HG03097 (cell line): ENCODE data around the gene LVRN.
"Not testable (repeated sequence)": the region's sequence is repeated elsewhere in the genome, so short reads cannot be mapped to it uniquely, and the experiment has no call there.

Experiments
- ATAC-seq: cut with Tn5 transposase; IDR thresholded peaks from one replicate; pipeline ENCODE4 v1.9.1; 2021; ENCODE audit not compliant: unreplicated experiment, low FRiP score

Gene LVRN

GRCh38 chr5:115962239-115962564 is at the start of gene LVRN:
TSS of gene LVRN (plus strand) at chr5:115962475. CDS start at chr5:115962618, 143 bp downstream.
- no peak for ATAC-seq

- not testable (repeated sequence) for ATAC-seq
Observed at GRCh38 chr5:115913623-115914400, 48.5 kb upstream of the LVRN start.

GRCh38 chr5:115920171-115920725 is 42.0 kb upstream of the LVRN start:
- ATAC-seq: no peak

- not testable (repeated sequence) for ATAC-seq
Observed at GRCh38 chr5:115928578-115929407, 33.5 kb upstream of the LVRN start.

- not testable (repeated sequence) for ATAC-seq
Observed at GRCh38 chr5:115930171-115930570, 32.1 kb upstream of the LVRN start.

GRCh38 chr5:115930630-115931337 is 31.5 kb upstream of the LVRN start:
- ATAC-seq: no peak

GRCh38 chr5:115932991-115933390 is 29.3 kb upstream of the LVRN start:
- ATAC-seq: no peak

GRCh38 chr5:115934388-115934974 is 27.8 kb upstream of the LVRN start:
- ATAC-seq: no peak

GRCh38 chr5:115936031-115936430 is 26.2 kb upstream of the LVRN start:
- ATAC-seq: no peak

- ATAC-seq: no peak
Observed at GRCh38 chr5:115939059-115939458, 23.2 kb upstream of the LVRN start.

GRCh38 chr5:115940080-115940810 is 22.0 kb upstream of the LVRN start:
- no peak for ATAC-seq

- no peak for ATAC-seq
Observed at GRCh38 chr5:115941051-115941675, 21.1 kb upstream of the LVRN start.

GRCh38 chr5:115944501-115944900 is 17.8 kb upstream of the LVRN start:
- no peak for ATAC-seq

- ATAC-seq: no peak
Observed at GRCh38 chr5:115946655-115947054, 15.6 kb upstream of the LVRN start.

GRCh38 chr5:115947260-115947659 is 15.0 kb upstream of the LVRN start:
- no peak for ATAC-seq

GRCh38 chr5:115948091-115948534 is 14.2 kb upstream of the LVRN start:
- no peak for ATAC-seq

- no peak for ATAC-seq
Observed at GRCh38 chr5:115949096-115949495, 13.2 kb upstream of the LVRN start.

GRCh38 chr5:115952588-115952987 is 9.7 kb upstream of the LVRN start:
- no peak for ATAC-seq

- ATAC-seq: no peak
Observed at GRCh38 chr5:115954144-115954543, 8.1 kb upstream of the LVRN start.
